Measurements from ENCODE around the gene ZFC3H1.

DNA sequence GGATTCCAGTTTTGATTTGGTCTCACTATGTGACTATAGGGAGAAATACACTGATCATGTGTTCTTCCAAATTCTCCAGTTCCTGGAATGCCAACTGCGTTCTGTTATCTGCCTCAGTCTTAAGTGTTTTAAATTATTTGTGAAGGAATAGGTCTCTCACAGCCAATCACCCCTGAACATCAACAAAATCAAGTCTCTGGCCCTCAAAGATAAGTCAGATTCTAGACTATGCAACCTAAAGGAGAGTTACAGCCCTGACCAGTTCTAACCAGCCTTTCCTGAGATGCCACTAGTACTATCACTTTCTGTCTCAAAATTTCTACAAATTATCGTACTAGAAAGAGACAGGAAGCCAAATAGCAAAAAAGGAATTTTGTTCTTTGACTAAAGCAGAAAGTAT is 22.3 kb downstream of the ZFC3H1 start:
- TF ChIP-seq POLR2A (IDR thresholded peaks at IDR 0.05), result no peak
- TF ChIP-seq, protein P1, sequence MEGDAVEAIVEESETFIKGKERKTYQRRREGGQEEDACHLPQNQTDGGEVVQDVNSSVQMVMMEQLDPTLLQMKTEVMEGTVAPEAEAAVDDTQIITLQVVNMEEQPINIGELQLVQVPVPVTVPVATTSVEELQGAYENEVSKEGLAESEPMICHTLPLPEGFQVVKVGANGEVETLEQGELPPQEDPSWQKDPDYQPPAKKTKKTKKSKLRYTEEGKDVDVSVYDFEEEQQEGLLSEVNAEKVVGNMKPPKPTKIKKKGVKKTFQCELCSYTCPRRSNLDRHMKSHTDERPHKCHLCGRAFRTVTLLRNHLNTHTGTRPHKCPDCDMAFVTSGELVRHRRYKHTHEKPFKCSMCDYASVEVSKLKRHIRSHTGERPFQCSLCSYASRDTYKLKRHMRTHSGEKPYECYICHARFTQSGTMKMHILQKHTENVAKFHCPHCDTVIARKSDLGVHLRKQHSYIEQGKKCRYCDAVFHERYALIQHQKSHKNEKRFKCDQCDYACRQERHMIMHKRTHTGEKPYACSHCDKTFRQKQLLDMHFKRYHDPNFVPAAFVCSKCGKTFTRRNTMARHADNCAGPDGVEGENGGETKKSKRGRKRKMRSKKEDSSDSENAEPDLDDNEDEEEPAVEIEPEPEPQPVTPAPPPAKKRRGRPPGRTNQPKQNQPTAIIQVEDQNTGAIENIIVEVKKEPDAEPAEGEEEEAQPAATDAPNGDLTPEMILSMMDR (IDR thresholded peaks at IDR 0.05), result no peak

Data from lower leg skin (tissue), 3 donors.